Measurements from ENCODE around the gene COG5. TPM values are rescaled to one million over a fixed set of nuclear protein-coding genes. Genes with fewer than 3 reads are reported as not detected.

The COG5 gene
- total RNA-seq, 1 donor from 2014 or later = 52.0 TPM

DNA sequence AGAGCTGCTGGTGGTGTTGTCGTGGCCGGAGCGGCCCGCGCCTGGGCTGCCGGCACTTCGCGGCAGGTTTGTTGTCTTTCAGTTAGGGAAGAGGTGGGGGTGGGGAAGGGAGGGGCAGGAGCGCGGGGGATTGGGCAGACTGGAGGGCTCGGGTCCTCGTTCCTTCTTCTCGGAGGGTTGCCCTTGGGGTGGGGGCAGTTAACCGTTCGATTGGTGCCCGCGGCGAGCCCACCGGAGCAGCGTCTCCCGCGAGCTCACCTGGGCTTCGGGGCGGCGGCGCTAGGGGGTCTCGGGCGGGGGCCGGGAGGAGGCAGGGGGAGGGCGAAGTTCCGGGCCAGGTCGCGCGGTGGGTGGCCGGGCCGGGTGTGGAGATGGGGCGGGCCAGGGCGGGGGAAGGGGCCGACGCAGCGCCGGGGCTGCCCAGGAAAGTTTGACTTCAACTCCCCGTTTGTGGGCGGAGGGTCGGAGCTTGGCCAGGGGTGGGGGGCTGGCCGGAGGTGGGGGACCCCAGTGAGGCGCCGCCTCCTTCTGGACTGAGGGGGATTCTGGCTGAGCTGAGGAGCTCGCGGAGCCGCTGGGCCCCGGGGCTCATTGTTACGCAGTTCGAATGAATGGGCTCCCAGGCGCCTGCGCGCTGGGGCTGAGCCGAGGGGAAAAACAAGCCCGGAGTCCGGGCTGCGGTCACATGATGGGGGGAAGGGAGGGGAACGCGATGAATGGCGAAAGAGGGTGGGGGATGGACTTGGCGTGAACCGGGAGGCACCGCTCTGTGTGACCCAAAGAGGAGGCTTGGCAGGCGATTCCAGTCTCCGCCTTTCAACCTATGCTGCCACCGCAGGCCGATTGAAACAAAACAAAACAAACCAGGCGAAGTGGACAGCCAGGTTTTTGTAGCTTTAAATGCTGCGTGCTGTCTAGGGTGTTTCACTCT is 394.3 kb downstream of the COG5 start:
- no peaks in the 10 kb centered on the region for H3K9me3 Mint-ChIP-seq
- peak overlapping the region; percentile 100 for H3K27ac Mint-ChIP-seq
- H3K4me3 Mint-ChIP-seq = peak overlapping the region; percentile 97
- peaks cover 31% of the 10 kb centered on the region for H3K4me1 Mint-ChIP-seq
- no peaks in the 10 kb centered on the region for H3K36me3 Mint-ChIP-seq
- peak; percentile 89 to 93 for DNase-seq (ENCODE audit: low spot score in 2 of 2, unreplicated experiment in 2 of 2)
- TF ChIP-seq, protein P1, sequence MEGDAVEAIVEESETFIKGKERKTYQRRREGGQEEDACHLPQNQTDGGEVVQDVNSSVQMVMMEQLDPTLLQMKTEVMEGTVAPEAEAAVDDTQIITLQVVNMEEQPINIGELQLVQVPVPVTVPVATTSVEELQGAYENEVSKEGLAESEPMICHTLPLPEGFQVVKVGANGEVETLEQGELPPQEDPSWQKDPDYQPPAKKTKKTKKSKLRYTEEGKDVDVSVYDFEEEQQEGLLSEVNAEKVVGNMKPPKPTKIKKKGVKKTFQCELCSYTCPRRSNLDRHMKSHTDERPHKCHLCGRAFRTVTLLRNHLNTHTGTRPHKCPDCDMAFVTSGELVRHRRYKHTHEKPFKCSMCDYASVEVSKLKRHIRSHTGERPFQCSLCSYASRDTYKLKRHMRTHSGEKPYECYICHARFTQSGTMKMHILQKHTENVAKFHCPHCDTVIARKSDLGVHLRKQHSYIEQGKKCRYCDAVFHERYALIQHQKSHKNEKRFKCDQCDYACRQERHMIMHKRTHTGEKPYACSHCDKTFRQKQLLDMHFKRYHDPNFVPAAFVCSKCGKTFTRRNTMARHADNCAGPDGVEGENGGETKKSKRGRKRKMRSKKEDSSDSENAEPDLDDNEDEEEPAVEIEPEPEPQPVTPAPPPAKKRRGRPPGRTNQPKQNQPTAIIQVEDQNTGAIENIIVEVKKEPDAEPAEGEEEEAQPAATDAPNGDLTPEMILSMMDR (IDR thresholded peaks at IDR 0.05; ENCODE audit: unreplicated experiment) = no peak
- no peaks in the 10 kb centered on the region for H3K27me3 Mint-ChIP-seq (ENCODE audit: low read depth)

DNA sequence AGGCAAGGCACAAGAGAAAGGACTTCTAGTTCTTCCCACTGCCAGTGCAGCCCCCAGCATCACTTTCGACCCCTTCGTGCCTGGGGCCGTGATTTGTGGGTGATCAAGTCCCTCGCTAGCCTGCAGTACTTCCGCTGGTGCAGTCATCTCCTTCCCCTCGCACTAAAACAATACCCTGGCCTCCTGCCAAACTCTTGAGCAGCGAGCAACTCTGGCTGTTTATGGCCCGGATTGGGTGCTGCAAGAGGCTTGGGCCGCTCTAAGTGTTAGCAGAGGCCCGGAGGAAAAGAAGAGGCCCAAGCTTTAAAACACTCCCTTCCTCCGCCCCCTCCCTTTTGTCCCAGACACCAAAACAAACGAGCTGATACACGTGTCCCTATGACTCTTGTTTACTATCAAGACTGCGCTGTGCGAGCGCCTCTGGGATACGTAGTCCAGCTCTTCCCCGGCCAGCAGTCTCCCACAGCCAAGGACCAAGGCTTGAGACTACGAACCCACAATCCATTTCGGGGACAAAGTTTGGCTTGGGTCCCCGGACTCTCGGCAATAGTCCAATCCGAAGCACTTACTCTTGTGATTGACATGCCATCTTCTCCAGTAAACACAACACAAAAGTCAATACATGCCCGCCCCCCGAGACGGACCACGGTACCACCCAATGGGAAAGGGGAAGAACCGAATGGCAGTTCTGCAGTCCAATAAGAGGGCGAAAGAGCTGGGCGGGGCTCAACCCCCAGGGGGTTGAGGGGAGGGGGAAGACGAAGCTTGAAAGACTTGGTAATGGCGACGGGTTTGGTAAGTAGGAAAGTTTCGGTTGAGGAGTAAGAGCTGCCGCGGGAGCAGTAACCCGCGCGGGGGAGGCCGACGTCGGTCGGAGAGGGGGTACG is 395.2 kb downstream of the COG5 start, which contains the start of gene HBP1:
Gene HBP1, plus strand, starts transcription at position 771 of the 887 bp plus-strand sequence. CDS start 10,891 bp downstream, outside the sequence.
- Mint-ChIP-seq H3K27ac (peak within 1 kb of the TSS; percentile 100), H3K27me3 (ENCODE audit: low read depth) (no peaks in the 10 kb centered on the region), H3K4me3 (peak within 1 kb of the TSS; percentile 97), H3K9me3 (no peaks in the 10 kb centered on the region), H3K4me1 (peaks cover 23% of the 10 kb centered on the region), H3K36me3 (no peaks in the 10 kb centered on the region)
- peak; percentile 94 to 97 for DNase-seq (ENCODE audit: low spot score in 2 of 2, unreplicated experiment in 2 of 2)
- TF ChIP-seq, protein P1 (IDR thresholded peaks at IDR 0.05; ENCODE audit: unreplicated experiment) = no peak

DNA sequence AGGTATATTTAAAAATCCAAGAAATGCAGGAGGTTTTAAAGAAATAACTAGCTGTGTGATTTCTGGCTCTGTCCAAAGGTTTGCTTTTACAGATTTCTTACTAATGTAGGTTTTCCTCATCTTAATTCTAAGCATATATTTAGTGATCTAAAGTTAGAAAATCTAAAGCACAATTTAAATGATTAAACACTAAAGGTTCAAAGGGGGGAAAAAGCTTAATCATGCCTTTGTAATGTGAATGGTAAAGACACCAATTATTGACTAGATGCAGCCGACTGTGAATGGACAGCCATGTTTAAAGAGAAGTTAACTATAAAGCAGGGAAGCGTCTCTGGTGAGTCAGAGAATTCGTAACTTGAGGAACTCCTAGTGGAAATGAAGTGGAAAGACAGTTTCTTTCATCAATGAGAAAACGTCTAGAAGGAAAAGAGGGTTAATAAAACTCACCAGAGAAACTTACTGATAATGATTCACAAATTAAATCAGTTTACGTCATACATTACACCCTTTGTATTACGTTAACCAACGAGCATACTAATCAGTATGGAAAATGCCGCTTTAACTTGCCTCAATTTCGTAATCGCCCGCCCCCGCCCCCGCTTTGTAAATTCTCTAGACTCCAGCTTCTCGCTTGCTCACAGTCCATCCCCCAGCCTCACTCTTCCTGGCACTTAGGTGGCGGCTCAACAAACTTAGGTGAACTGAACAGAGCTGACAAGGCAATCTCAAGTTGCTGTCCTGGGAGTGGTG is 396.1 kb downstream of the COG5 start:
- peaks cover 20% of the 10 kb centered on the region for H3K4me1 Mint-ChIP-seq
- peak overlapping the region; percentile 100 for H3K27ac Mint-ChIP-seq
- DNase-seq (ENCODE audit: low spot score in 2 of 2, unreplicated experiment in 2 of 2) = no peak
- no peaks in the 10 kb centered on the region for H3K27me3 Mint-ChIP-seq (ENCODE audit: low read depth)
- peak overlapping the region; percentile 97 for H3K4me3 Mint-ChIP-seq
- no peaks in the 10 kb centered on the region for H3K9me3 Mint-ChIP-seq
- TF ChIP-seq, protein P1 (IDR thresholded peaks at IDR 0.05; ENCODE audit: unreplicated experiment) = peak; percentile 49
- no peaks in the 10 kb centered on the region for H3K36me3 Mint-ChIP-seq

DNA sequence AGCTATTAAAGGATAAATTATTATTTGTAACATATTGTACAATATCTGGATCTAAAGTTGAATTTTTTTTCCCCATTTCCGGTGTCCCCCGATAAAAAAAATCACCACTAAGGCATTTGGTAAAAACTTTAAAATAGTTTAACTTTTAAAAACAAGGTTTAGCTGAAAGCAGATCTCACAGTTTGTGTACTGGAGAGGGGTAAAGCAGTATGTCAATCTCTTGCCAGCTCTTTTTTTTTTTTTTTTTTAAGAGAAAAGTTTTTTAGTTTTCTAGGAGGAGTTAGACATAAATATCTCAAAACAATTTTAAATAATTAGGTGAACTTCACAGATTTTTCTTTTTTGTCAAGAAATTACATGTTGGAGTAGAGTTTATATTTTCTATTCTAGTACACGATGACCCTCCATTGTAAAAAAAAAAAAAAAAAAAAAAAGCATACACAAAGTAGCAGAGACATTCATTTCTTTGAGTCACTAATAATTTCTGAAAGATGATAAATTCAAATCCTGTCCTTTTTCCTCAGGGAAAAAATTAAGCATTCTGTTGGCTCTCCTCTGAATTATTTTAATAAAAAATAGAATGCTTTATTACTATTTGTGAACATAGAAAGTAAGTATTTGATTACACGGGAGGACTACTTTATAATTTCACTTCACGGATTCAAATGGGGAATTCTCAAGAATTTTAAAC is 396.8 kb downstream of the COG5 start:
- no peaks in the 10 kb centered on the region for H3K36me3 Mint-ChIP-seq
- peak overlapping the region; percentile 100 for H3K27ac Mint-ChIP-seq
- DNase-seq (ENCODE audit: low spot score in 2 of 2, unreplicated experiment in 2 of 2) = no peak
- peaks cover 25% of the 10 kb centered on the region for H3K4me1 Mint-ChIP-seq
- TF ChIP-seq, protein P1 (IDR thresholded peaks at IDR 0.05; ENCODE audit: unreplicated experiment) = no peak
- H3K27me3 Mint-ChIP-seq (ENCODE audit: low read depth) = no peaks in the 10 kb centered on the region
- H3K9me3 Mint-ChIP-seq = no peaks in the 10 kb centered on the region
- peak overlapping the region; percentile 97 for H3K4me3 Mint-ChIP-seq
